GM12891 (cell line): ENCODE measurements around the gene KASH5.

Experiments used
- PAX5 ChIP-seq: IDR thresholded peaks from 2 replicates; pipeline ENCODE4 v1.6.1; 2011; ENCODE audit warnings: low read length, moderate library complexity, mild to moderate bottlenecking; ENCODE audit not compliant: insufficient read depth, severe bottlenecking
- POLR2A ChIP-seq: IDR thresholded peaks from 2 replicates; pipeline ENCODE4 v1.6.1; 2011; ENCODE audit warnings: low read depth, low read length, control low read depth
- POLR2AphosphoS5 ChIP-seq: IDR thresholded peaks from 2 replicates; pipeline ENCODE4 v1.6.1; 2011; ENCODE audit warnings: low read depth, low read length, control low read depth
- POU2F2 ChIP-seq: IDR thresholded peaks from 2 replicates; pipeline ENCODE4 v1.6.1; 2011; ENCODE audit warnings: low read depth, mild to moderate bottlenecking, control low read depth, low read length, moderate library complexity
- SPI1 ChIP-seq: IDR thresholded peaks from 2 replicates; pipeline ENCODE4 v1.6.1; 2011; ENCODE audit warnings: low read depth, low read length, control low read depth
- TAF1 ChIP-seq: IDR thresholded peaks from 2 replicates; pipeline ENCODE4 v1.6.1; 2011; ENCODE audit warnings: low read depth, low read length, control low read depth

DNA sequence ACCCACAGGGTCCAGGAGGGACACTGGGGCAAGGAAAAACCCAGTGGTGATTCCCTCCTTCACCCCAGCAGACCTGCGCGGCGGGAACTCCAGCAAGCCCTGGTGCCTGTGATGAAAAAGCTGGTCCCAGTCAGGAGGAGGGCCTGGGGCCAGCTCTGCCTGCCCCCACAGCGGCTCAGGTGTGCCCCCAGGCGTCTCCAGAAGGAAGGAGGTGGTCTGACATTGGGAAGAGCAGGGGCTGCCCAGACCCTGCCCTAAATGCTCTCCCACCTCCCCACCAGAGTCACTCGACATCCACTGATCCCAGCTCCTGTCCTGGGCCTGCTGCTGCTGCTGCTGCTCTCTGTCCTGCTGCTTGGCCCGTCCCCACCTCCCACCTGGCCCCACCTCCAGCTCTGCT lies 29.0 kb downstream of the KASH5 start:
- TF ChIP-seq SPI1: no peak
- TF ChIP-seq TAF1: no peak
- TF ChIP-seq POLR2A: no peak
- TF ChIP-seq POLR2AphosphoS5: no peak
- no peak for TF ChIP-seq POU2F2
- no peak for TF ChIP-seq PAX5
